BE2C (cell line): Measurements from ENCODE around the gene CCP110.
A peak's percentile ranks its signal among the peaks of the same experiment; 100 is the strongest.

Experiments used
- DNase-seq: peaks from one replicate; pipeline ENCODE4 v3.0.0-alpha.2; 2020
- H3K27me3 ChIP-seq: fragments of 250-450 bp; sonication (Bioruptor Pico); 2 replicates; pipeline ENCODE4 v1.5.1; 2020; ENCODE audit warnings: mild to moderate bottlenecking
- H3K36me3 ChIP-seq: fragments of 250-450 bp; sonication (Bioruptor Pico); 2 replicates; pipeline ENCODE4 v1.5.1; 2020; ENCODE audit warnings: mild to moderate bottlenecking
- H3K4me1 ChIP-seq: fragments of 250-450 bp; sonication (Bioruptor Pico); 2 replicates; pipeline ENCODE4 v1.5.1; 2020
- H3K4me3 ChIP-seq: 2 replicates; pipeline ENCODE4 v1.5.1; 2011; ENCODE audit warnings: low read depth, low read length
- H3K9me3 ChIP-seq: fragments of 250-450 bp; sonication (Bioruptor Pico); 2 replicates; pipeline ENCODE4 v1.5.1; 2020
- TF ChIP-seq, protein P1 (sequence below): IDR thresholded peaks from 2 replicates; pipeline ENCODE4 v1.5.1; 2012; ENCODE audit warnings: mild to moderate bottlenecking, low read depth, low read length

Gene CCP110

DNA sequence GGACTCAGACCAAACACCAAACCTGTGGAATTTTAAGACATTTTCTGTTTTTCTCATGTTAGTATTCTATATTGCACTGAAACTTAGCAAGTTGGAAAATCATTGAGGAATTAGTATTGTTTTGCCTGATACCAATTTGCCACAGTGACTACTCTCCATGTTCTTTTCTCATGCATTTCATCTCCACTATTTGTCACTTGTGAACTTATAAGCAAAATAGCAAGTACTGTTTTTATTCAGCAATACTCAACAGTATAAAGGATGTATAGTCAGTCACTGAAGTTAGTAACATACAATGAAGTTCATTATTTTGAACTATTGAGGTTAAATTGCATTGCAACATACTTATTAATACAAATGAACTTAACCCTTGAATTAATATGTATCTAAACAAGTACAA, 25.9 kb downstream of the CCP110 start:
- Histone ChIP-seq H3K36me3 (peaks cover 41% of the 10 kb centered on the region), H3K4me3 (no peak overlapping the region), H3K9me3 (no peaks in the 10 kb centered on the region), H3K27me3 (no peaks in the 10 kb centered on the region), H3K4me1 (peaks cover 16% of the 10 kb centered on the region)
- TF ChIP-seq, protein P1, sequence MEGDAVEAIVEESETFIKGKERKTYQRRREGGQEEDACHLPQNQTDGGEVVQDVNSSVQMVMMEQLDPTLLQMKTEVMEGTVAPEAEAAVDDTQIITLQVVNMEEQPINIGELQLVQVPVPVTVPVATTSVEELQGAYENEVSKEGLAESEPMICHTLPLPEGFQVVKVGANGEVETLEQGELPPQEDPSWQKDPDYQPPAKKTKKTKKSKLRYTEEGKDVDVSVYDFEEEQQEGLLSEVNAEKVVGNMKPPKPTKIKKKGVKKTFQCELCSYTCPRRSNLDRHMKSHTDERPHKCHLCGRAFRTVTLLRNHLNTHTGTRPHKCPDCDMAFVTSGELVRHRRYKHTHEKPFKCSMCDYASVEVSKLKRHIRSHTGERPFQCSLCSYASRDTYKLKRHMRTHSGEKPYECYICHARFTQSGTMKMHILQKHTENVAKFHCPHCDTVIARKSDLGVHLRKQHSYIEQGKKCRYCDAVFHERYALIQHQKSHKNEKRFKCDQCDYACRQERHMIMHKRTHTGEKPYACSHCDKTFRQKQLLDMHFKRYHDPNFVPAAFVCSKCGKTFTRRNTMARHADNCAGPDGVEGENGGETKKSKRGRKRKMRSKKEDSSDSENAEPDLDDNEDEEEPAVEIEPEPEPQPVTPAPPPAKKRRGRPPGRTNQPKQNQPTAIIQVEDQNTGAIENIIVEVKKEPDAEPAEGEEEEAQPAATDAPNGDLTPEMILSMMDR: no peak
- DNase-seq: no peak

DNA sequence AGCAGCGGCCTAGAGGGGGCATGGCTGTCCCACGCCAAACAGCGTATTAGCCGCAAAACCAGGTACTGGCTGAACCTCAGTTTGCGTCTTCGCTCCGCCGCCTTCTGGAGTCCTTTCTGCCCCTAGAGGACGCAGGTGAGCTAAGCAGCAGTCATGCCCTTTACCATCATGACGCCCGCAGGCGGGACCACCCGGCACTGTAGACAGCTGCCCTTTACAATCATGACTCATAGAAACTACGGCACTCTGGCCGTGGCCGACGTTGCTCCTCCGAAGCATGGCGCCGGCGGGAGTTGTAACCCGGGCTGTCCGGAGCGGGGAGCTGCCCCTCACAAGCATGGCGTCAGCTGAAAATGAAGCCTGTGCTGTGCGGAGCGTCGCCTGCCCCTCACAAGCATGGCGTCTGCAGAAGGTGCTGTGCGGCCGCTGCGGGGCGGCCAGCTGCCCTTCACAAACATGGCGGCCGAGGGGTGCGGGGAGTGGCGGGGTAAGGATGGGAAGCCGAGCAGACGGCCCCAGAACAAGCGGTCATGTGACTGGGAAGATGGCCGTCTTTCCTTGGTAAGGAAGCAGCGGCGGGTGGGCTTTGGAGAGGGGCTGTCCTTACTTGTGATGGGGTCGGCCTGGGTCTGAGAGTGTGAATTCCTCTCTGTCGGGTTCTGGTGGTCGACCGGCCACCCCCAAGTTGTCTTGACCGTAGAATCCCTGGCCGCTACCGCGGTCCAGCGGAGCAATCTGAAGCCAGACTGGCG, 31.6 kb downstream of the CCP110 start, which contains the start of gene VPS35L:
Gene VPS35L, plus strand, starts transcription at position 518 of the 752 bp plus-strand sequence. Its CDS starts 27 bp downstream, at position 545.
- Histone ChIP-seq H3K4me1 (no peaks in the 10 kb centered on the region), H3K36me3 (peaks cover 5% of the 10 kb centered on the region), H3K4me3 (peak within 1 kb of the TSS; percentile 86), H3K27me3 (no peaks in the 10 kb centered on the region), H3K9me3 (no peaks in the 10 kb centered on the region)
- peak; percentile 98 for DNase-seq
- TF ChIP-seq, protein P1: peak; percentile 77

DNA sequence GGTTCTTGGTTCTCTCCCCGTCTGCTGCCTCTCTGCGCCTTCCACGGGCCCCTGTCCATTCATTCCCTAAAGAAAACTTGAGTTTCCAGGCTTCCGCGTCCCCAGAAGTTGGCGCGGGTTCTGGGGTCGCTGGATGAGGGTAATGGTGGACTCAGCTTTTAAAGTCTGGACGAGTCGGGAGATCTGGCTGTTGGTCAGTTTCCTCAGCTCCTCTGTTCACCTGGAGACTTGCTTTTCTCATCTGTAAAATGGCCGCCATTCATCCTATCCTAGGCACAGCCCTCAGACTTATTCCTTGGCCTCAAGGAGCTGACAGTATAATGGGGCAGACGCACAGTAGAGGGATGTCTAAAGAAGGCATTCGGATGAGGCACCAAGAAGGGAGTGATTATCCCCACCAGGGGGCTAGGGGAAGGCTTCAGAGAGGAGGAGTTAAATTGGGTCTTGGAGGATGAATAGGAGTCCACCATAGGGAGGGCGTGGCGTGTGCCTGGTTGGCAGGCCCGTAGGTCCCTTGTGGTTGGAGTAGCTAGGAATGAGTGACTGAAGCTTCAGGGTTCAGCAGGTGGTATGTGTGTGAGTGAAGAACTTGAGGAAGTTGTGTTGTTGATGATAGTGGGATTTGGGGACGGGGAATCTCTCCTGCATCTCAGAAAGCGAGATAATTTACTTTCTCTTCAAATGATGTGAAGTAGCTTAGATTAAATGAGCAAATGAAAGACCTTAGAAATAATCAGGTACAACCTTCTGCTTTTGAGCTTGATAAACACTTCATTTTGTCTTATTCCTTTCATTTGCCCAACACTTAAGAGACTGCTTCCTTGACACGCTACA, 32.4 kb downstream of the CCP110 start:
- Histone ChIP-seq H3K9me3 (no peaks in the 10 kb centered on the region), H3K4me3 (peak overlapping the region; percentile 86), H3K27me3 (no peaks in the 10 kb centered on the region), H3K4me1 (no peaks in the 10 kb centered on the region), H3K36me3 (peaks cover 5% of the 10 kb centered on the region; the same call in 1 of the 2 replicates)
- peak; percentile 14 for DNase-seq
- TF ChIP-seq, protein P1: peak; percentile 33

DNA sequence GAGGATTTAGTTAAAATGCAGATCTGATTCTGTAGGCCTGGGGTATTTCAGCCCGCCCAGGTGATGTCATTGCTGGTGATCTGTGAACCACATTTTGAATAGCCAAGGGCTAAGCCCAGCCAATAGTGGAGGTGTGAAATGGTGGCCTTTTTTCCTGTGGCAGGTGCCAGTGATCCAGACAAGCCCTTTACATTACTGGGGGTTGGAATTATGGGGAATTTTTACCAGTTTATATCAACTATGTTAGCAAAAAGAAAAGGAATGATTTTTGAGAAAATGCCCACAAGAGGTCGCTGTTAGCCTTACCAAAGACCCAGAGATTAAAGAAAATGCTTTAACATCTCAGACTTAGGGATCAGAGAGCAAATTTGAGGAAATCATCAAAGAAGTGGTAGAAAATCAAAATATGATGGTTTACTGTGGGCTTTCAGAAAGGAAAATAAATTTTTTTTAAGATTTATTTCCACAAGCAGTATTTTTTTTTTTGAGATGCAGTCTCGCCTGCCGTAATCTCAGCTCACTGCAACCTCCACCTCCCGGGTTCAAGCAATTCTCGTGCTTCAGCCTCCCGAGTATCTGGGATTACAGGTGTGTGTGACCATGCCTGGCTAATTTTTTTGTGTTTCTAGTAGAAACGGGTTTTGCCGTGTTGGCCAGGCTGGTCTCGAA, 35.6 kb downstream of the CCP110 start:
- TF ChIP-seq, protein P1: peak; percentile 68
- peak; percentile 19 for DNase-seq
- Histone ChIP-seq H3K9me3 (no peaks in the 10 kb centered on the region), H3K4me3 (no peak overlapping the region), H3K27me3 (no peaks in the 10 kb centered on the region), H3K4me1 (no peaks in the 10 kb centered on the region), H3K36me3 (no peaks in the 10 kb centered on the region)

DNA sequence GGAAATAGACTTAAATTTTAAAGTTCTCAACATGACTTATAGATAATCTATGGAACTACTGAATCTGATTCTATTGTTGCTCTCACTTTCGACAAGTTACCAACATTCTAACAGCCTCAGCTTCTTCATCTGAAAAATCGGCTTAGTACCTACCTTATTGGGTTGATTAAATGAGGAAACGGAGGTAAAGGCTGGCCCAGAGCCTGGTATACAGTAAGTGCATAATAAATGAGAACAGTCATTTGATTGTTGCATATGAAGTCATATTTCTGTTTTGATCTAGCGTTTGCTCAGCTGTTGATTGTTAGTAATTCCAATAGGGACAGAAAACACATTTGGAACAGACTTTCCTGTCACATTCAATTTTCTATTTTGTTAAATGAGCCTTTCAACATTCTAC, 36.3 kb downstream of the CCP110 start:
- H3K36me3 ChIP-seq: peaks cover 3% of the 10 kb centered on the region; the same call in 1 of the 2 replicates
- H3K4me3 ChIP-seq: no peak overlapping the region
- H3K9me3 ChIP-seq: no peaks in the 10 kb centered on the region
- H3K27me3 ChIP-seq: no peaks in the 10 kb centered on the region
- no peak for DNase-seq
- TF ChIP-seq, protein P1: no peak
- H3K4me1 ChIP-seq: no peaks in the 10 kb centered on the region
